AG04450 (cell line): ENCODE data around the gene ZNF532. TPM values are rescaled to one million over a fixed set of nuclear protein-coding genes. Genes with fewer than 3 reads are reported as not detected.
"Not testable (repeated sequence)": the region's sequence is repeated elsewhere in the genome, so short reads cannot be mapped to it uniquely, and the experiment has no call there.

Experiments
- CTCF ChIA-PET: fragments of 300-600, 350-600 bp; formaldehyde crosslinking; extraction: SDS; loops from one replicate; lab custom pipeline; 2022; ENCODE audit warnings: antibody characterized with exemption, inconsistent platforms; lab: Charles Lee
- POLR2A ChIA-PET: fragments of 350-600 bp; formaldehyde crosslinking; extraction: SDS; loops from one replicate; lab custom pipeline; 2021; ENCODE audit warnings: antibody characterized with exemption, inconsistent platforms; lab: Yijun Ruan, JAX
- DNase-seq: peaks from one replicate; pipeline ENCODE4 v3.0.0-alpha.2; 2011; ENCODE audit warnings: low read depth, low spot score
- H3K27ac ChIP-seq: one replicate; pipeline ENCODE4 v1.5.1; 2012; ENCODE audit warnings: low read depth, low read length, control low read depth
- H3K27me3 ChIP-seq: one replicate; pipeline ENCODE4 v1.6.0; 2012; ENCODE audit warnings: low read length; ENCODE audit not compliant: control insufficient read depth, insufficient read depth
- H3K4me3 ChIP-seq: 2 replicates; pipeline ENCODE4 v1.5.1; 2011; ENCODE audit warnings: mild to moderate bottlenecking, low read depth, low read length, control low read depth
- H3K9me3 ChIP-seq: 2 replicates; pipeline ENCODE4 v1.5.1; 2012; ENCODE audit warnings: low read length; ENCODE audit not compliant: control insufficient read depth, insufficient read depth
- CTCF ChIP-seq: IDR thresholded peaks from 2 replicates; pipeline ENCODE4 v1.5.1; 2011; ENCODE audit warnings: low read depth, low read length, control low read depth, inconsistent platforms
- polyA plus RNA-seq: library from polyadenylated mRNA; depleted of rRNA; stranded (reverse); fragments of >200 nt; gene quantifications from 2 replicates; pipeline ENCODE4 v1.2.3, GENCODE V29; 2011

The ZNF532 gene
- polyA plus RNA-seq, 1 experiment: 69.7 TPM

GRCh38 chr18:58909521-58909920 is 44.8 kb downstream of the ZNF532 start:
- no peak overlapping the region for H3K27ac ChIP-seq
- CTCF ChIA-PET: no interaction called here
- no peaks in the 10 kb centered on the region for H3K9me3 ChIP-seq
- DNase-seq: no peak
- no peak for TF ChIP-seq CTCF
- H3K27me3 ChIP-seq: no peaks in the 10 kb centered on the region
- no peak overlapping the region for H3K4me3 ChIP-seq
- POLR2A ChIA-PET: no interaction called here

DNA sequence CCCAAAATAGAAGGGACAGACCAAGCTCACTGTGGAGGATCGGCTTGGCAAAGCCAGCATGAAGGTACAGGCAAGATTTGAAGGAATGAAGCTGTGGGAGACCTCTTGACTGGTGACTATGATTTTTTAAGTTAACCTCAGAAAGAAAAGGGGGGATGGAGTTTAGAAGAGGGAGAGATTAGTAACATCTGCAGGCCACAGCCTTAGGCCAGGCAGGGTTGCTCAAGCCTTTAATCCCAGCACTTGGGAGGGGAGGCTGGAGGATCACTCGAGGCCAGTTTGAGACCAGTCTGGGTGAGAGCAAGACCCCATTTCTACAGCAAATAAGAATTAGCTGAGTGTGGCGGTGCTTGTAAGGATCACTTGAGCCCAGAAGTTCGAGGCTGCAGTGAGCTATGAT is 46.6 kb downstream of the ZNF532 start:
- H3K27me3 ChIP-seq: no peaks in the 10 kb centered on the region
- H3K27ac ChIP-seq: peak overlapping the region; percentile 21
- ChIA-PET POLR2A (no interaction called here), CTCF (interaction anchor here (1.8 kb wide), 1 partner anchor 159 kb away, joined by 7 read pairs; no protein-coding TSS in a partner anchor)
- no peak overlapping the region for H3K4me3 ChIP-seq
- DNase-seq: no peak
- no peak for TF ChIP-seq CTCF
- H3K9me3 ChIP-seq: no peaks in the 10 kb centered on the region

GRCh38 chr18:58911766-58912165 is 47.1 kb downstream of the ZNF532 start:
- CTCF ChIA-PET: interaction anchor here (1.8 kb wide), 1 partner anchor 159 kb away, joined by 7 read pairs; no protein-coding TSS in a partner anchor
- H3K4me3 ChIP-seq: no peak overlapping the region
- no peaks in the 10 kb centered on the region for H3K27me3 ChIP-seq
- POLR2A ChIA-PET: no interaction called here
- TF ChIP-seq CTCF: no peak
- no peak overlapping the region for H3K27ac ChIP-seq
- no peaks in the 10 kb centered on the region for H3K9me3 ChIP-seq
- DNase-seq: no peak

GRCh38 chr18:58915006-58915799 is 50.5 kb downstream of the ZNF532 start:
- DNase-seq: no peak
- H3K27me3 ChIP-seq: no peaks in the 10 kb centered on the region
- H3K9me3 ChIP-seq: no peaks in the 10 kb centered on the region
- H3K27ac ChIP-seq: no peak overlapping the region
- ChIA-PET CTCF (no interaction called here), POLR2A (no interaction called here)
- no peak for TF ChIP-seq CTCF
- no peak overlapping the region for H3K4me3 ChIP-seq

DNA sequence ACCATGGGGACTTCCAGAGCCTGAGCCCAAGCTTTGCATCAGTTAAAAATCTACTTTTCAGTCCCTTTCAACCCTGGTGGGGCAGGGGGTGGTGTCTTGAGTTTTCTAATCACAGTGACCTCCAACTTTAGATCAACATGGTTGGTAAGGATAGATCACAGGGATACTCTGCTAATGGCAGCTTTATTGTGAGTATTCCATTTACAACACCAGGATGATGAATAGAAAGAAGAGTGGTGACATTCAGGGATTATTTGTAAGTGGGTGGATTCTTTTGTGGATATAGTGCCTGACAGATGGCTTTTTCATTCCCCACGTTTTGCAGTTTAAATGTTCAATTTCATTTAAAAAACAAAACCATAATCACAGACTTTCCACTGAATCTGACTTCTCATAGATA is 51.3 kb downstream of the ZNF532 start:
- no peak for DNase-seq
- no peaks in the 10 kb centered on the region for H3K27me3 ChIP-seq
- POLR2A ChIA-PET: no interaction called here
- no peak overlapping the region for H3K4me3 ChIP-seq
- H3K27ac ChIP-seq: no peak overlapping the region
- no peak for TF ChIP-seq CTCF
- H3K9me3 ChIP-seq: no peaks in the 10 kb centered on the region
- CTCF ChIA-PET: no interaction called here

- CTCF ChIA-PET, H3K27ac ChIP-seq, H3K27me3 ChIP-seq, POLR2A ChIA-PET, H3K4me3 ChIP-seq, H3K9me3 ChIP-seq, DNase-seq: not testable (repeated sequence)
Measured at GRCh38 chr18:58919934-58920333, 55.3 kb downstream of the ZNF532 start.
